ENCODE results near the gene SLAMF1.

The SLAMF1 gene

DNA sequence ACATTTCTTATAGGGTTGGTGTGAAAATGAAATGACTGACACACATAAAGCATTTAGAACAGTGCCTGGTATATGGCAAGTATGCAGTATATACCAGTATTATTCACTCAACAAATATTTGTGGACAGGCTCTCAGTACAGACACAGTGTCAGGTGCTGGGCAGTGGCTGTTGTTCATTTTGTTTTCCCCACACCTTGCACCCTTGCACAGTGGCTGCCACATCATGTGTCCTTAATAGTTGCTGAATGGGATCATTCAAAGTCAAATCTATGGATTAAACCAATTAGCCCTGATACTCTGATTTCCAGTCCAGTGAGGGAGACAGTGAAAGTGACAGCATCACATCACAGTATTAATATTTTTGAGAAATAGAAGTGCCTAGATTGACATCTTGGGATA lies 2.4 kb downstream of the SLAMF1 start:
- Histone ChIP-seq H3K4me1 (no peaks in the 10 kb centered on the region), H3K27ac (no peak overlapping the region), H3K4me3 (no peak overlapping the region), H3K27me3 (no peaks in the 10 kb centered on the region), H3K36me3 (no peaks in the 10 kb centered on the region), H3K9me3 (no peaks in the 10 kb centered on the region)
- intact Hi-C loops (cut with DNase I; ENCODE audit: low total_unique reads) = no loop called here
- DNase-seq = no peak
- TF ChIP-seq, protein P1, sequence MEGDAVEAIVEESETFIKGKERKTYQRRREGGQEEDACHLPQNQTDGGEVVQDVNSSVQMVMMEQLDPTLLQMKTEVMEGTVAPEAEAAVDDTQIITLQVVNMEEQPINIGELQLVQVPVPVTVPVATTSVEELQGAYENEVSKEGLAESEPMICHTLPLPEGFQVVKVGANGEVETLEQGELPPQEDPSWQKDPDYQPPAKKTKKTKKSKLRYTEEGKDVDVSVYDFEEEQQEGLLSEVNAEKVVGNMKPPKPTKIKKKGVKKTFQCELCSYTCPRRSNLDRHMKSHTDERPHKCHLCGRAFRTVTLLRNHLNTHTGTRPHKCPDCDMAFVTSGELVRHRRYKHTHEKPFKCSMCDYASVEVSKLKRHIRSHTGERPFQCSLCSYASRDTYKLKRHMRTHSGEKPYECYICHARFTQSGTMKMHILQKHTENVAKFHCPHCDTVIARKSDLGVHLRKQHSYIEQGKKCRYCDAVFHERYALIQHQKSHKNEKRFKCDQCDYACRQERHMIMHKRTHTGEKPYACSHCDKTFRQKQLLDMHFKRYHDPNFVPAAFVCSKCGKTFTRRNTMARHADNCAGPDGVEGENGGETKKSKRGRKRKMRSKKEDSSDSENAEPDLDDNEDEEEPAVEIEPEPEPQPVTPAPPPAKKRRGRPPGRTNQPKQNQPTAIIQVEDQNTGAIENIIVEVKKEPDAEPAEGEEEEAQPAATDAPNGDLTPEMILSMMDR (IDR thresholded peaks at IDR 0.05) = no peak

- Histone ChIP-seq H3K27ac (no peak overlapping the region), H3K36me3 (no peaks in the 10 kb centered on the region), H3K4me3 (no peak overlapping the region), H3K4me1 (no peaks in the 10 kb centered on the region), H3K27me3 (no peaks in the 10 kb centered on the region), H3K9me3 (no peaks in the 10 kb centered on the region)
- intact Hi-C loops (cut with DNase I; ENCODE audit: low total_unique reads) = no loop called here
- no peak for DNase-seq
- TF ChIP-seq, protein P1 (IDR thresholded peaks at IDR 0.05) = no peak
Measured at GRCh38 chr1:160643138-160643537, 3.7 kb downstream of the SLAMF1 start.

DNA sequence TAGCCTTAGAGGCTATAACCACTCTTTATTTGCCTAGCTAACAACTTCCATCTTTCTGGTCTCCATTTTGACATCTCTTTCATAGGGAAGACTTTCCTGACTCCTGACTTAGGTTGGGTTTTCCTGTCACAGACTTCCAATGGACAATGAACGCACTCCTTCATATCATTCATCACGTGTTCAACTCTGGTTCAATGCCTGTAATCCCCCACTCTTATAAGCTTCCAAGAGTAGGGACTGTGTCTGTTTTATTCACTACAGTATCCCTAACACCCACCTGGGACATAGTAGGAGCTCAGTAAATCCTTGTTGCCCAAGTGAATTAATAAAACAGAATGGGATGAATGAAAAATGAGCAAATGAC lies 4.6 kb downstream of the SLAMF1 start:
- intact Hi-C loops (cut with DNase I; ENCODE audit: low total_unique reads) = no loop called here
- DNase-seq = no peak
- Histone ChIP-seq H3K9me3 (no peaks in the 10 kb centered on the region), H3K27me3 (no peaks in the 10 kb centered on the region), H3K27ac (no peak overlapping the region), H3K36me3 (no peaks in the 10 kb centered on the region), H3K4me1 (no peaks in the 10 kb centered on the region), H3K4me3 (no peak overlapping the region)
- TF ChIP-seq, protein P1 (IDR thresholded peaks at IDR 0.05) = no peak

DNA sequence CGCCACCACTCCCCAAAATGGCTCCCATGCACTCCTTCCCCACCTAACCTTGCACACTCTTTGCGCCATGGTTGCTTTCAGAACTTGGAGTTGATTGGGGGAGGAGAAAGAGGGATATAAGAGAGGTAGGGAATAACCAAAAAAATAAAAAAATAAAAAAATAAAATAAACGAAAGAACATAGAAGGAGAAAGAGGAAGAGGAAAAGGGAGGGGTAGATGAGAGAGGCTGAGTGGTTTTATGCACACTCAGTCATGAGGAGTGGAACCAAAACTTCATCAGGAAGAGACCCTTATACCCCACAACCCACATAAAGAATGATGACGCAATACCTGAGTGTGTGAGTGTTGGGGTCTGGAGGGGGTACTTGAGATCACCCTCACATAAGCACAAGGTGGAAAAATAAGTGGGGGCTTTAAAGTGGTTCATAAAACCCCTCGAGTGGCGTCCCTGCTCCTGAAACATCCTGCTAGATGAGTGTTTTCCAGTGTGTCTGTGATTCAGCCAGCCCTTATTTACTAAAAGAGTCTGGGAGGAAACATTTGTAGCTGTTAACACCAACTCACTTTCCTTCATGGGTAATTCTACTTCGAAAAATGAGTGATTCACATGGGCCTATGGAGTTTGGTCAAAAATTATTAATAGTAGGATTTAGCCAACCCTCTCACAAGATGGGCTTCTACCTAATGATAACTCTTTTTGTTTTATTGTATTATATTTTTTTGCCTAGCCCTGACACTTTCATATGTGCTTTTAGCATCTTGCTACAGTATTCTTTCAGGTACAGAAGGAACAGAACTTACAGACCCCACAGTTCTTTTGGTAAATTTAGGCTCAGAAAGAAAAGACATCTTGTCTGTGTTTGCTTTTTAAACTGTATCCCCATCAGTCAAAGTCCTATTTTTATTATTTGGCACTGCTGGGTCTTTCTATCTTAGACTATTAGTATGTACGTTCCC lies 5.2 kb downstream of the SLAMF1 start:
- TF ChIP-seq, protein P1 (IDR thresholded peaks at IDR 0.05) = no peak
- Histone ChIP-seq H3K27ac (no peak overlapping the region), H3K4me3 (no peak overlapping the region), H3K27me3 (no peaks in the 10 kb centered on the region), H3K9me3 (no peaks in the 10 kb centered on the region), H3K4me1 (no peaks in the 10 kb centered on the region), H3K36me3 (no peaks in the 10 kb centered on the region)
- intact Hi-C loops (cut with DNase I; ENCODE audit: low total_unique reads) = no loop called here
- no peak for DNase-seq

DNA sequence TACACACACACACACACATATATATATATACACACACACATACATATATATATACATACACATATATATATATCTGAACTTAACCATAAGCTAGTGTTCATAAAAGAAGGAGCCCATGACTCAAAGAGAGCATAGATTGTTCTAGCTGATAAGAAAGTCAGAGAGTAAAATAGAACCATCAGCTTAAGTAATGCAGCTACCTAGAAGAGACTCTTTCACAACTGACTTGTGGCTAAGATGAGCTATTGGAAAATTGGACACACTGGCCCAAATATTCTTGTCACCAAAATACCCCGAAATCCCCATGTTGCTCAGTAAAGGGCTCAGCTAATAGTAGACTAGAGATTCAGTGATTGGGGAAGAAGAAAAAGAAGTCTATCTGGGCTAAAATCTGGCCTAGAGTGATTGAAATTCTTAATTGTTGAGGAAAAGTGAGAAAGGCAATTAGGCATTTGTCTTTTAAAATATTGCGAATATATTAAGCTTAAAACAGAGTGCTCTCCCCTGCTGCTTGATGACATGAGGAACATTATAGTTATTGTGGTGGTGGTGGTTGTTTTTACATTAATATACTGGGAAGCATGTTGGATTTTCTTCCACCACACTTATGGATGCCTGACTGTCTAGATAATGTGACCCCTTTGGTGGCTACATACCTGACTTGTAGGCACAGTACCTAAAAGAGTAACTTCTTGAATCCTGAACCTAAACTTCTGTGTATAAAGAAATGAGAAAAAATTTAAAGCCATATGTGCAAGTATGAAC lies 6.3 kb downstream of the SLAMF1 start:
- Histone ChIP-seq H3K36me3 (no peaks in the 10 kb centered on the region), H3K27ac (no peak overlapping the region), H3K9me3 (no peaks in the 10 kb centered on the region), H3K4me1 (no peaks in the 10 kb centered on the region), H3K4me3 (no peak overlapping the region), H3K27me3 (no peaks in the 10 kb centered on the region)
- intact Hi-C loops (cut with DNase I; ENCODE audit: low total_unique reads) = no loop called here
- DNase-seq = no peak
- TF ChIP-seq, protein P1 (IDR thresholded peaks at IDR 0.05) = no peak
